H9 (cell line): Measurements from ENCODE around the gene TK2. TPM values are rescaled to one million over a fixed set of nuclear protein-coding genes. Genes with fewer than 3 reads are reported as not detected.

ENCODE experiments used
- DNase-seq: peaks from one replicate; pipeline ENCODE4 v3.0.0-alpha.2; 2017
- H2AFZ ChIP-seq: one replicate; pipeline ENCODE4 v1.6.1; 2013; ENCODE audit warnings: mild to moderate bottlenecking, low read length, control low read depth, moderate library complexity
- H2AK5ac ChIP-seq: 2 replicates; pipeline ENCODE4 v1.6.1; 2013; ENCODE audit warnings: low read length, control low read depth, mixed read lengths; ENCODE audit not compliant: insufficient read length
- H2BK120ac ChIP-seq: one replicate; pipeline ENCODE4 v1.6.1; 2013; ENCODE audit warnings: low read depth, mild to moderate bottlenecking, low read length, control low read depth, inconsistent platforms; ENCODE audit not compliant: poor library complexity, severe bottlenecking
- H2BK12ac ChIP-seq: 2 replicates; pipeline ENCODE4 v1.6.1; 2013; ENCODE audit warnings: low read length, control low read depth, mixed read lengths, low read depth; ENCODE audit not compliant: insufficient read length
- H2BK15ac ChIP-seq: 2 replicates; pipeline ENCODE4 v1.6.1; 2013; ENCODE audit warnings: low read depth, low read length, control low read depth
- H2BK20ac ChIP-seq: one replicate; pipeline ENCODE4 v1.6.1; 2013; ENCODE audit warnings: low read depth, mild to moderate bottlenecking, low read length, control low read depth, inconsistent platforms; ENCODE audit not compliant: poor library complexity, severe bottlenecking
- H2BK5ac ChIP-seq: 2 replicates; pipeline ENCODE4 v1.6.1; 2013; ENCODE audit warnings: low read length, control low read depth, mixed read lengths; ENCODE audit not compliant: insufficient read length
- H3K14ac ChIP-seq: 2 replicates; pipeline ENCODE4 v1.6.1; 2013; ENCODE audit warnings: low read length, control low read depth; ENCODE audit not compliant: insufficient read depth
- H3K18ac ChIP-seq: 2 replicates; pipeline ENCODE4 v1.6.1; 2013; ENCODE audit warnings: low read depth, mild to moderate bottlenecking, mixed read lengths, low read length, control low read depth; ENCODE audit not compliant: insufficient read length
- H3K23ac ChIP-seq: 2 replicates; pipeline ENCODE4 v1.6.1; 2013; ENCODE audit warnings: low read length, control low read depth, mixed read lengths, low read depth; ENCODE audit not compliant: insufficient read length
- H3K23me2 ChIP-seq: 2 replicates; pipeline ENCODE4 v1.6.1; 2013; ENCODE audit warnings: low read depth, mild to moderate bottlenecking, mixed read lengths, low read length, control low read depth; ENCODE audit not compliant: insufficient read length, poor library complexity, severe bottlenecking
- H3K27ac ChIP-seq: 2 replicates; pipeline ENCODE4 v1.5.1; 2013; ENCODE audit warnings: low read length, control low read depth, mixed read lengths, low read depth; ENCODE audit not compliant: insufficient read length
- H3K27me3 ChIP-seq: 2 replicates; pipeline ENCODE4 v1.6.1; 2013; ENCODE audit warnings: low read length, control low read depth, inconsistent platforms; ENCODE audit not compliant: insufficient read depth
- H3K4ac ChIP-seq: 2 replicates; pipeline ENCODE4 v1.6.1; 2013; ENCODE audit warnings: low read depth, mild to moderate bottlenecking, control low read depth, inconsistent platforms, low read length, moderate library complexity
- H3K4me1 ChIP-seq: 2 replicates; pipeline ENCODE4 v1.6.1; 2013; ENCODE audit warnings: low read length, control low read depth, inconsistent platforms; ENCODE audit not compliant: insufficient read depth
- H3K4me2 ChIP-seq: 2 replicates; pipeline ENCODE4 v1.6.1; 2013; ENCODE audit warnings: low read length, control low read depth, mixed read lengths; ENCODE audit not compliant: insufficient read length, insufficient read depth
- H3K56ac ChIP-seq: 2 replicates; pipeline ENCODE4 v1.6.1; 2013; ENCODE audit warnings: low read depth, mild to moderate bottlenecking, mixed read lengths, low read length, control low read depth; ENCODE audit not compliant: insufficient read length
- H3K79me1 ChIP-seq: 2 replicates; pipeline ENCODE4 v1.6.1; 2013; ENCODE audit warnings: low read depth, mild to moderate bottlenecking, moderate library complexity, low read length, control low read depth, inconsistent platforms; ENCODE audit not compliant: insufficient read depth, poor library complexity, severe bottlenecking
- H3K79me2 ChIP-seq: 2 replicates; pipeline ENCODE4 v1.6.1; 2013; ENCODE audit warnings: low read length, control low read depth, inconsistent platforms; ENCODE audit not compliant: insufficient read depth
- H3K9ac ChIP-seq: 2 replicates; pipeline ENCODE4 v1.6.1; 2013; ENCODE audit warnings: low read length, control low read depth, mixed read lengths; ENCODE audit not compliant: insufficient read length; ENCODE audit errors: extremely low read depth
- H3K9me3 ChIP-seq: one replicate; pipeline ENCODE4 v1.6.1; 2013; ENCODE audit warnings: low read depth, low read length, inconsistent platforms; ENCODE audit not compliant: control insufficient read depth
- H3T11ph ChIP-seq: one replicate; pipeline ENCODE4 v1.6.1; 2013; ENCODE audit warnings: mild to moderate bottlenecking, low read length, control low read depth, inconsistent platforms
- H4K20me1 ChIP-seq: one replicate; pipeline ENCODE4 v1.6.1; 2013; ENCODE audit not compliant: control insufficient read depth, insufficient read length, insufficient read depth
- H4K5ac ChIP-seq: 2 replicates; pipeline ENCODE4 v1.6.1; 2013; ENCODE audit warnings: low read depth, mild to moderate bottlenecking, mixed read lengths, low read length, control low read depth; ENCODE audit not compliant: insufficient read length
- H4K8ac ChIP-seq: replicated peaks from 2 replicates; pipeline ENCODE4 v1.6.1; 2013; ENCODE audit warnings: low read length, control low read depth, mixed read lengths, low read depth; ENCODE audit not compliant: insufficient read length
- H4K91ac ChIP-seq: 2 replicates; pipeline ENCODE4 v1.6.1; 2013; ENCODE audit warnings: low read depth, mild to moderate bottlenecking, moderate library complexity, mixed read lengths, low read length, control low read depth; ENCODE audit not compliant: insufficient read length
- H3K27ac Mint-ChIP-seq, 3 experiments: 2 replicates in 2 of 3; 3 replicates in 1 of 3; pipeline ENCODE4 v1.8.0; 2020 to 2021; ENCODE audit warnings: mixed read lengths in 3 of 3, mild to moderate bottlenecking in 1 of 3, moderate library complexity in 1 of 3
- H3K27me3 Mint-ChIP-seq: 2 replicates; pipeline ENCODE4 v1.8.0; 2021; ENCODE audit warnings: low read depth, mild to moderate bottlenecking, moderate library complexity, mixed read lengths
- H3K36me3 Mint-ChIP-seq, 3 experiments: 2 replicates in 2 of 3; 3 replicates in 1 of 3; pipeline ENCODE4 v1.8.0; 2020 to 2021; ENCODE audit warnings: low read depth in 3 of 3, mixed read lengths in 3 of 3; ENCODE audit not compliant: insufficient read depth in 1 of 3
- H3K4me1 Mint-ChIP-seq, 2 experiments: 2 replicates each; pipeline ENCODE4 v1.8.0; 2020; ENCODE audit warnings: mixed read lengths in 2 of 2
- H3K4me3 Mint-ChIP-seq, 2 experiments: 2 replicates in 1 of 2; 3 replicates in 1 of 2; pipeline ENCODE4 v1.8.0; 2020 to 2021; ENCODE audit warnings: mild to moderate bottlenecking in 2 of 2, mixed read lengths in 2 of 2, moderate library complexity in 1 of 2
- H3K9me3 Mint-ChIP-seq, 2 experiments: 2 replicates in 1 of 2; 3 replicates in 1 of 2; pipeline ENCODE4 v1.8.0; 2020; ENCODE audit warnings: mild to moderate bottlenecking in 2 of 2, mixed read lengths in 2 of 2, moderate library complexity in 1 of 2
- CTCF ChIP-seq: fragments of 200-600 bp; sonication (generic); conservative IDR thresholded peaks from 3 replicates; pipeline ENCODE4 v1.8.0; 2021; ENCODE audit warnings: antibody characterized with exemption, mild to moderate bottlenecking
- WGBS: extraction: QIAGEN DNeasy Blood & Tissue Kit; methylation state at CpG from one replicate; pipeline ENCODE4 v1.1.7; 2013; ENCODE audit warnings: missing lambda C conversion rate, low lambda C conversion rate, mixed read lengths; ENCODE audit not compliant: insufficient read length; ENCODE audit errors: extremely low coverage; 5-methylcytosine and 5-hydroxymethylcytosine counted together
- total RNA-seq: library from RNA; stranded (reverse); gene quantifications from 2 replicates; pipeline ENCODE4 v1.2.1, GENCODE V29; 2021

The TK2 gene
- total RNA-seq, 1 experiment from 2014 or later, result 5.2 TPM

GRCh38 chr16:66460703-66461102, 89.2 kb downstream of the TK2 start:
- Histone ChIP-seq H3K56ac (no peak overlapping the region), H3K23ac (no peak overlapping the region), H2BK20ac (no peak overlapping the region), H2BK12ac (no peak overlapping the region), H3T11ph (no peak overlapping the region), H3K4me1 (no peaks in the 10 kb centered on the region), H2AK5ac (no peak overlapping the region), H3K4ac (no peak overlapping the region), H2BK120ac (no peak overlapping the region), H3K79me2 (no peaks in the 10 kb centered on the region), H4K20me1 (no peaks in the 10 kb centered on the region), H2BK15ac (no peak overlapping the region), H3K9me3 (no peaks in the 10 kb centered on the region), H2BK5ac (no peak overlapping the region), H3K27ac (no peak overlapping the region), H3K23me2 (no peaks in the 10 kb centered on the region), H3K9ac (no peak overlapping the region), H4K8ac (no peak overlapping the region), H3K79me1 (no peaks in the 10 kb centered on the region), H4K5ac (no peak overlapping the region), H3K4me2 (no peak overlapping the region), H2AFZ (no peak overlapping the region), H4K91ac (no peak overlapping the region), H3K14ac (no peak overlapping the region), H3K18ac (no peak overlapping the region), H3K27me3 (no peaks in the 10 kb centered on the region)
- no CpG with 5 or more reads among the region's 1 CpG for WGBS
- H3K9me3 Mint-ChIP-seq, result no peaks in the 10 kb centered on the region
- TF ChIP-seq CTCF, result no peak
- peaks cover 13 to 24% of the 10 kb centered on the region in 2 experiments for H3K4me1 Mint-ChIP-seq
- no peak overlapping the region for H3K4me3 Mint-ChIP-seq
- no peak for DNase-seq
- no peaks in the 10 kb centered on the region for H3K36me3 Mint-ChIP-seq
- H3K27me3 Mint-ChIP-seq, result peaks cover 32% of the 10 kb centered on the region
- no peak overlapping the region for H3K27ac Mint-ChIP-seq
